GM12878 (cell line): ENCODE data around the gene LRBA. TPM values are rescaled to one million over a fixed set of nuclear protein-coding genes. Genes with fewer than 3 reads are reported as not detected.

Source experiments
- ATAC-seq: fragments of 200-7000 bp; cut with Tn5 transposase; 3 replicates; pipeline ENCODE4 v1.9.1; 2020; ENCODE audit warnings: mild to moderate bottlenecking, moderate library complexity
- BruUV-seq: library from RNA; stranded (reverse); fragments of 400-500 nt; replicated peaks from 2 replicates; lab custom pipeline; 2021; lab: Mats Ljungman, UMichigan
- CTCF ChIA-PET: fragments of 300-600 bp; sonication (Branson Sonifier 250); formaldehyde crosslinking; extraction: SDS; loops from one replicate; lab custom pipeline; 2021; ENCODE audit warnings: inconsistent platforms; lab: Yijun Ruan, JAX
- POLR2A ChIA-PET: fragments of 350-600 bp; formaldehyde crosslinking; extraction: SDS; loops from one replicate; lab custom pipeline; 2021; ENCODE audit warnings: inconsistent platforms; lab: Charles Lee
- RAD21 ChIA-PET: fragments of 300-600 bp; sonication (Branson Sonifier 250); formaldehyde crosslinking; loops from one replicate; lab custom pipeline; 2023; ENCODE audit warnings: antibody characterized with exemption; ENCODE audit not compliant: unreplicated experiment; lab: Charles Lee
- SMC1A ChIA-PET: fragments of 300-600 bp; sonication (Branson Sonifier 250); formaldehyde crosslinking; loops from one replicate; lab custom pipeline; 2023; ENCODE audit not compliant: unreplicated experiment, uncharacterized antibody; lab: Charles Lee
- DNase-seq: peaks from one replicate; pipeline ENCODE4 v3.0.0-alpha.2; 2011; ENCODE audit warnings: low read depth, low spot score
- FAIRE-seq: peaks from 3 replicates; lab custom pipeline; 2011; peaks lifted over from hg19 to GRCh38; lab: Jason Lieb, UNC
- H2AFZ ChIP-seq: 2 replicates; pipeline ENCODE4 v1.6.0; 2011; ENCODE audit warnings: low read depth, low read length, control low read depth; ENCODE audit not compliant: control insufficient read depth
- H3K27ac ChIP-seq: 2 replicates; pipeline ENCODE4 v1.5.1; 2011; ENCODE audit warnings: control low read depth; ENCODE audit not compliant: control insufficient read depth, insufficient read depth
- H3K27me3 ChIP-seq, 2 experiments: replicated peaks in 1 of 2; 2 replicates each; pipeline versions ENCODE4 v1.6.0 to v1.6.1; 2011; ENCODE audit warnings: low read length in 1 of 2; ENCODE audit not compliant: control insufficient read depth in 2 of 2, insufficient read depth in 2 of 2
- H3K36me3 ChIP-seq, 2 experiments: 2 replicates each; pipeline ENCODE4 v1.5.1; 2011; ENCODE audit warnings: low read length in 1 of 2; ENCODE audit not compliant: control insufficient read depth in 2 of 2, insufficient read depth in 2 of 2
- H3K4me1 ChIP-seq: 2 replicates; pipeline ENCODE4 v1.6.1; 2011; ENCODE audit warnings: mild to moderate bottlenecking, low read length, moderate library complexity, mixed read lengths; ENCODE audit not compliant: control insufficient read depth, insufficient read depth
- H3K4me2 ChIP-seq: 2 replicates; pipeline ENCODE4 v1.6.0; 2011; ENCODE audit warnings: control low read depth; ENCODE audit not compliant: control insufficient read depth, insufficient read depth
- H3K4me3 ChIP-seq: fragments of 200-600 bp; sonication (generic); 2 replicates; pipeline ENCODE4 v1.5.1; 2016
- H3K79me2 ChIP-seq: 2 replicates; pipeline ENCODE4 v1.6.0; 2011; ENCODE audit warnings: low read length; ENCODE audit not compliant: control insufficient read depth, insufficient read depth
- H3K9ac ChIP-seq: 2 replicates; pipeline ENCODE4 v1.8.0; 2011; ENCODE audit warnings: low read length, control low read depth, mixed read lengths; ENCODE audit not compliant: control insufficient read depth, insufficient read depth
- H3K9me3 ChIP-seq: replicated peaks from 3 replicates; pipeline ENCODE4 v1.5.1; 2011; ENCODE audit warnings: mild to moderate bottlenecking, low read length; ENCODE audit not compliant: control insufficient read depth, insufficient read depth
- H4K20me1 ChIP-seq: 2 replicates; pipeline ENCODE4 v1.6.0; 2011; ENCODE audit not compliant: control insufficient read depth, insufficient read depth
- EGR1 ChIP-seq, 2 experiments: IDR thresholded peaks; 1 replicate in 1 of 2; 2 replicates in 1 of 2; pipeline ENCODE4 v1.6.1; 2011 to 2012; ENCODE audit warnings: low read depth in 2 of 2, low read length in 2 of 2, borderline replicate concordance in 1 of 2, mild to moderate bottlenecking in 1 of 2, moderate library complexity in 1 of 2
- GABPA ChIP-seq: IDR thresholded peaks from 2 replicates; pipeline ENCODE4 v1.6.1; 2014; ENCODE audit warnings: antibody characterized with exemption, low read depth, mild to moderate bottlenecking, inconsistent platforms
- IKZF2 ChIP-seq, 2 experiments: fragments of 450-650 bp; IDR thresholded peaks; 2 replicates each; pipeline ENCODE4 v1.6.1; 2017; ENCODE audit warnings: mild to moderate bottlenecking in 2 of 2, moderate library complexity in 2 of 2
- MTA2 ChIP-seq: fragments of 450-650 bp; IDR thresholded peaks from 2 replicates; pipeline ENCODE4 v1.6.1; 2016; ENCODE audit warnings: low read depth, mild to moderate bottlenecking, moderate library complexity
- MYB ChIP-seq: fragments of 150-350 bp; IDR thresholded peaks from 2 replicates; pipeline ENCODE4 v1.6.1; 2014; ENCODE audit warnings: mild to moderate bottlenecking, low read depth, low read length, borderline replicate concordance
- NFYB ChIP-seq: IDR thresholded peaks from 2 replicates; pipeline ENCODE4 v1.6.1; 2011; ENCODE audit warnings: low read depth, mild to moderate bottlenecking, low read length, improper control_type of control experiment, moderate library complexity; ENCODE audit not compliant: insufficient read depth
- RAD21 ChIP-seq: IDR thresholded peaks from 2 replicates; pipeline ENCODE4 v1.6.1; 2011; ENCODE audit warnings: mild to moderate bottlenecking, low read depth, low read length, moderate library complexity; ENCODE audit not compliant: insufficient read depth
- SIX5 ChIP-seq: IDR thresholded peaks from 2 replicates; pipeline ENCODE4 v1.6.1; 2011; ENCODE audit warnings: mild to moderate bottlenecking, low read depth, low read length, moderate library complexity; ENCODE audit not compliant: severe bottlenecking
- SMC3 ChIP-seq: IDR thresholded peaks from 2 replicates; pipeline ENCODE4 v1.6.1; 2011; ENCODE audit warnings: low read length, improper control_type of control experiment, borderline replicate concordance
- WRNIP1 ChIP-seq: IDR thresholded peaks from 2 replicates; pipeline ENCODE4 v1.6.1; 2011; ENCODE audit warnings: low read depth, low read length, improper control_type of control experiment, borderline replicate concordance
- WGBS: methylation state at CpG from one replicate; pipeline ENCODE4 v1.1.6; 2016; ENCODE audit warnings: low lambda C conversion rate; ENCODE audit not compliant: insufficient replicate concordance, insufficient coverage; ENCODE audit errors: missing lambda C conversion rate; 5-methylcytosine and 5-hydroxymethylcytosine counted together
- in situ Hi-C: fragments of 300-500 bp; cut with MboI; formaldehyde crosslinking; loops from 9 replicates; pipeline ENCODE4 v1.14.3; 2018; ENCODE audit warnings: mixed read lengths
- intact Hi-C: fragments of 100-400 bp; cut with micrococcal nuclease; formaldehyde crosslinking; loops from one replicate; pipeline ENCODE4 v1.14.2; 2022; ENCODE audit not compliant: unreplicated experiment
- polyA plus RNA-seq, 11 experiments: library from polyadenylated mRNA; depleted of rRNA in 4 of 11; unstranded in 6 of 11; stranded (reverse) in 5 of 11; fragments of >200 nt; fragmentation: Nextera tagmentation in 4 of 11; fragmentation: Illumina TruSeq in 1 of 11; extraction: Ambion mirVana in 4 of 11; extraction: Trizol in 1 of 11; gene quantifications; 1 replicate in 1 of 11; 2 replicates in 10 of 11; pipeline versions ENCODE4 v1.2.1 to v1.2.3, GENCODE V29; 2011 to 2016; ENCODE audit warnings: inconsistent platforms in 2 of 11, missing spikeins in 2 of 11, low read depth in 1 of 11
- total RNA-seq, 4 experiments: library from RNA; depleted of rRNA in 3 of 4; stranded (reverse); fragments of >200 nt in 3 of 4; fragmentation: Illumina TruSeq in 1 of 4; extraction: Trizol in 1 of 4; gene quantifications; 2 replicates each; pipeline versions ENCODE4 v1.2.1 to v1.2.3, GENCODE V29; 2013 to 2021
- TF ChIP-seq, protein P1 (sequence below): fragments of 450-650 bp; IDR thresholded peaks from 2 replicates; pipeline ENCODE4 v1.6.1; 2016; ENCODE audit warnings: mild to moderate bottlenecking, moderate library complexity, borderline replicate concordance
- TF ChIP-seq, protein P2 (sequence below): fragments of 450-650 bp; formaldehyde crosslinking; IDR thresholded peaks from 2 replicates; pipeline ENCODE4 v1.4.0; 2022; ENCODE audit warnings: mild to moderate bottlenecking, moderate library complexity
- TF ChIP-seq, protein P3 (sequence below): IDR thresholded peaks from 2 replicates; pipeline ENCODE4 v1.6.1; 2011; ENCODE audit warnings: mild to moderate bottlenecking, low read depth, low read length, moderate library complexity; ENCODE audit not compliant: insufficient replicate concordance

Gene LRBA
- total and polyA plus RNA-seq, 10 of the 15 experiments (the other 5 are each of a cell fraction or from before 2014, with no cell fraction given) = 20.3 to 93.4 (median 55.0) TPM

GRCh38 chr4:150243932-150244331, 771.2 kb downstream of the LRBA start:
- Histone ChIP-seq H3K4me1 (no peaks in the 10 kb centered on the region), H3K27me3 (no peaks in the 10 kb centered on the region), H2AFZ (no peak overlapping the region), H3K4me2 (no peak overlapping the region), H3K4me3 (no peak overlapping the region), H3K9ac (no peak overlapping the region), H3K27ac (no peak overlapping the region), H4K20me1 (no peaks in the 10 kb centered on the region), H3K79me2 (no peaks in the 10 kb centered on the region), H3K36me3 (no peaks in the 10 kb centered on the region), H3K9me3 (no peaks in the 10 kb centered on the region)
- DNase-seq (no peak), FAIRE-seq (no peak), ATAC-seq (no peak)
- ChIA-PET CTCF (interaction anchor here (0.9 to 4.1 kb wide), 18 partner anchors 12 to 623 kb away, joined by 3 to 27 read pairs (median 4); no protein-coding TSS in a partner anchor), POLR2A (no interaction called here), SMC1A (interaction anchor here (0.9 to 2.1 kb wide), 8 partner anchors 11 to 264 kb away, joined by 3 to 7 read pairs (median 4); no protein-coding TSS in a partner anchor), RAD21 (interaction anchor here (0.7 to 3.1 kb wide), 4 partner anchors 242 to 624 kb away, joined by 3 to 22 read pairs (median 3); no protein-coding TSS in a partner anchor)
- WGBS = 41% methylated on average over 2 of the region's 2 CpGs
- BruUV-seq = no TSS peak
- in situ Hi-C loops (no loop called here), intact Hi-C loops (loop anchor here (1.0 to 5.0 kb wide), 4 partner anchors 232 to 330 kb away; no protein-coding TSS in a partner anchor)
- TF ChIP-seq EGR1 (IDR thresholded peaks at IDR 0.05; ENCODE audit: borderline replicate concordance in 1 of 2, low read depth in 2 of 2, low read length in 2 of 2) (no peak), SIX5 (no peak), GABPA (no peak), SMC3 (no peak), WRNIP1 (no peak), NFYB (no peak), RAD21 (no peak), IKZF2 (IDR thresholded peaks at IDR 0.05) (no peak), MYB (no peak), MTA2 (no peak)
- TF ChIP-seq, protein P1, sequence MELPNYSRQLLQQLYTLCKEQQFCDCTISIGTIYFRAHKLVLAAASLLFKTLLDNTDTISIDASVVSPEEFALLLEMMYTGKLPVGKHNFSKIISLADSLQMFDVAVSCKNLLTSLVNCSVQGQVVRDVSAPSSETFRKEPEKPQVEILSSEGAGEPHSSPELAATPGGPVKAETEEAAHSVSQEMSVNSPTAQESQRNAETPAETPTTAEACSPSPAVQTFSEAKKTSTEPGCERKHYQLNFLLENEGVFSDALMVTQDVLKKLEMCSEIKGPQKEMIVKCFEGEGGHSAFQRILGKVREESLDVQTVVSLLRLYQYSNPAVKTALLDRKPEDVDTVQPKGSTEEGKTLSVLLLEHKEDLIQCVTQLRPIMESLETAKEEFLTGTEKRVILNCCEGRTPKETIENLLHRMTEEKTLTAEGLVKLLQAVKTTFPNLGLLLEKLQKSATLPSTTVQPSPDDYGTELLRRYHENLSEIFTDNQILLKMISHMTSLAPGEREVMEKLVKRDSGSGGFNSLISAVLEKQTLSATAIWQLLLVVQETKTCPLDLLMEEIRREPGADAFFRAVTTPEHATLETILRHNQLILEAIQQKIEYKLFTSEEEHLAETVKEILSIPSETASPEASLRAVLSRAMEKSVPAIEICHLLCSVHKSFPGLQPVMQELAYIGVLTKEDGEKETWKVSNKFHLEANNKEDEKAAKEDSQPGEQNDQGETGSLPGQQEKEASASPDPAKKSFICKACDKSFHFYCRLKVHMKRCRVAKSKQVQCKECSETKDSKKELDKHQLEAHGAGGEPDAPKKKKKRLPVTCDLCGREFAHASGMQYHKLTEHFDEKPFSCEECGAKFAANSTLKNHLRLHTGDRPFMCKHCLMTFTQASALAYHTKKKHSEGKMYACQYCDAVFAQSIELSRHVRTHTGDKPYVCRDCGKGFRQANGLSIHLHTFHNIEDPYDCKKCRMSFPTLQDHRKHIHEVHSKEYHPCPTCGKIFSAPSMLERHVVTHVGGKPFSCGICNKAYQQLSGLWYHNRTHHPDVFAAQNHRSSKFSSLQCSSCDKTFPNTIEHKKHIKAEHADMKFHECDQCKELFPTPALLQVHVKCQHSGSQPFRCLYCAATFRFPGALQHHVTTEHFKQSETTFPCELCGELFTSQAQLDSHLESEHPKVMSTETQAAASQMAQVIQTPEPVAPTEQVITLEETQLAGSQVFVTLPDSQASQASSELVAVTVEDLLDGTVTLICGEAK = no peak
- TF ChIP-seq, protein P2, sequence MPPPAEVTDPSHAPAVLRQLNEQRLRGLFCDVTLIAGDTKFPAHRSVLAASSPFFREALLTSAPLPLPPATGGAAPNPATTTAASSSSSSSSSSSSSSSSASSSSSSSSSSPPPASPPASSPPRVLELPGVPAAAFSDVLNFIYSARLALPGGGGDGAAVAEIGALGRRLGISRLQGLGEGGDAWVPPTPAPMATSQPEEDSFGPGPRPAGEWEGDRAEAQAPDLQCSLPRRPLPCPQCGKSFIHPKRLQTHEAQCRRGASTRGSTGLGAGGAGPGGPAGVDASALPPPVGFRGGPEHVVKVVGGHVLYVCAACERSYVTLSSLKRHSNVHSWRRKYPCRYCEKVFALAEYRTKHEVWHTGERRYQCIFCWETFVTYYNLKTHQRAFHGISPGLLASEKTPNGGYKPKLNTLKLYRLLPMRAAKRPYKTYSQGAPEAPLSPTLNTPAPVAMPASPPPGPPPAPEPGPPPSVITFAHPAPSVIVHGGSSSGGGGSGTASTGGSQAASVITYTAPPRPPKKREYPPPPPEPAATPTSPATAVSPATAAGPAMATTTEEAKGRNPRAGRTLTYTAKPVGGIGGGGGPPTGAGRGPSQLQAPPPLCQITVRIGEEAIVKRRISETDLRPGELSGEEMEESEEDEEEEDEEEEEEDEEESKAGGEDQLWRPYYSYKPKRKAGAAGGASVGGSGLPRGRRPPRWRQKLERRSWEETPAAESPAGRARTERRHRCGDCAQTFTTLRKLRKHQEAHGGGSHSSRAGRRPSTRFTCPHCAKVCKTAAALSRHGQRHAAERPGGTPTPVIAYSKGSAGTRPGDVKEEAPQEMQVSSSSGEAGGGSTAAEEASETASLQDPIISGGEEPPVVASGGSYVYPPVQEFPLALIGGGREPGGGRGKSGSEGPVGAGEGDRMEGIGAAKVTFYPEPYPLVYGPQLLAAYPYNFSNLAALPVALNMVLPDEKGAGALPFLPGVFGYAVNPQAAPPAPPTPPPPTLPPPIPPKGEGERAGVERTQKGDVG = no peak
- TF ChIP-seq, protein P3, sequence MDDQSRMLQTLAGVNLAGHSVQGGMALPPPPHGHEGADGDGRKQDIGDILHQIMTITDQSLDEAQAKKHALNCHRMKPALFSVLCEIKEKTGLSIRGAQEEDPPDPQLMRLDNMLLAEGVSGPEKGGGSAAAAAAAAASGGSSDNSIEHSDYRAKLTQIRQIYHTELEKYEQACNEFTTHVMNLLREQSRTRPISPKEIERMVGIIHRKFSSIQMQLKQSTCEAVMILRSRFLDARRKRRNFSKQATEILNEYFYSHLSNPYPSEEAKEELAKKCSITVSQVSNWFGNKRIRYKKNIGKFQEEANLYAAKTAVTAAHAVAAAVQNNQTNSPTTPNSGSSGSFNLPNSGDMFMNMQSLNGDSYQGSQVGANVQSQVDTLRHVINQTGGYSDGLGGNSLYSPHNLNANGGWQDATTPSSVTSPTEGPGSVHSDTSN = no peak
